Suprapubic skin (tissue), 4 donors: ENCODE results near the gene ETS1. TPM values are rescaled to one million over a fixed set of nuclear protein-coding genes. Genes with fewer than 3 reads are reported as not detected.

ENCODE experiments used
- DNase-seq, 2 donors: peaks; one replicate each; pipeline ENCODE4 v3.0.0-alpha.2; 2019; ENCODE audit warnings: low spot score in 2 of 2
- H3K27ac ChIP-seq: fragments of 200-600 bp; sonication (generic); one replicate; pipeline ENCODE4 v1.5.1; 2019
- H3K27me3 ChIP-seq: fragments of 200-600 bp; sonication (generic); one replicate; pipeline ENCODE4 v1.5.1; 2019
- H3K36me3 ChIP-seq: fragments of 200-600 bp; sonication (generic); one replicate; pipeline ENCODE4 v1.5.1; 2019
- H3K4me1 ChIP-seq: fragments of 200-600 bp; sonication (generic); one replicate; pipeline ENCODE4 v1.5.1; 2019
- H3K4me3 ChIP-seq: fragments of 200-600 bp; sonication (generic); one replicate; pipeline ENCODE4 v1.5.1; 2019; ENCODE audit warnings: mild to moderate bottlenecking
- H3K9me3 ChIP-seq: fragments of 200-600 bp; sonication (generic); one replicate; pipeline ENCODE4 v1.5.1; 2019
- CTCF ChIP-seq, 2 donors: fragments of 200-600 bp in 1 of 2; fragments of 450-650 bp in 1 of 2; sonication (generic) in 1 of 2; IDR thresholded peaks; one replicate each; pipeline ENCODE4 v1.5.1; 2016 to 2019; ENCODE audit warnings: antibody characterized with exemption in 2 of 2, mild to moderate bottlenecking in 1 of 2, moderate library complexity in 1 of 2
- EP300 ChIP-seq: sonication (generic); formaldehyde crosslinking; IDR thresholded peaks from one replicate; pipeline ENCODE4 v1.6.1; 2017; ENCODE audit warnings: antibody characterized with exemption
- POLR2A ChIP-seq, 2 donors: fragments of 450-650 bp; IDR thresholded peaks; one replicate each; pipeline ENCODE4 v1.6.1; 2017; ENCODE audit warnings: antibody characterized with exemption in 2 of 2, mild to moderate bottlenecking in 2 of 2, moderate library complexity in 2 of 2
- POLR2AphosphoS5 ChIP-seq, 3 donors: sonication (generic); formaldehyde crosslinking; IDR thresholded peaks; one replicate each; pipeline ENCODE4 v1.6.1; 2017; ENCODE audit warnings: antibody characterized with exemption in 3 of 3
- WGBS: methylation state at CpG from one replicate; pipeline ENCODE4 v1.1.5; 2018; 5-methylcytosine and 5-hydroxymethylcytosine counted together
- total RNA-seq, 4 donors: library from RNA; depleted of rRNA; stranded (reverse); fragments of >200 nt; gene quantifications; one replicate each; pipeline ENCODE4 v1.1.0, GENCODE V29; 2016

Gene ETS1
- total RNA-seq, 4 donors from 2014 or later = 21.7 to 42.6 (median 33.7) TPM

GRCh38 chr11:128626913-128627665 lies 39.7 kb upstream of the ETS1 start:
- H3K9me3 ChIP-seq = no peaks in the 10 kb centered on the region
- no peak overlapping the region for H3K27ac ChIP-seq
- no peaks in the 10 kb centered on the region for H3K36me3 ChIP-seq
- H3K4me1 ChIP-seq = peaks cover 20% of the 10 kb centered on the region
- DNase-seq = no peak
- TF ChIP-seq EP300 (no peak), CTCF (IDR thresholded peaks at IDR 0.05) (no peak), POLR2AphosphoS5 (IDR thresholded peaks at IDR 0.05) (no peak), POLR2A (IDR thresholded peaks at IDR 0.05) (no peak)
- WGBS = 89% methylated on average over 9 of the region's 16 CpGs
- no peak overlapping the region for H3K4me3 ChIP-seq
- H3K27me3 ChIP-seq = no peaks in the 10 kb centered on the region

GRCh38 chr11:128625746-128626145 lies 38.4 kb upstream of the ETS1 start:
- Histone ChIP-seq H3K27ac (no peak overlapping the region), H3K9me3 (no peaks in the 10 kb centered on the region), H3K4me3 (no peak overlapping the region), H3K36me3 (no peaks in the 10 kb centered on the region), H3K27me3 (no peaks in the 10 kb centered on the region), H3K4me1 (peaks cover 22% of the 10 kb centered on the region)
- TF ChIP-seq EP300 = no peak
- TF ChIP-seq POLR2AphosphoS5 (IDR thresholded peaks at IDR 0.05) = no peak
- no peak for TF ChIP-seq CTCF (IDR thresholded peaks at IDR 0.05)
- no peak for TF ChIP-seq POLR2A (IDR thresholded peaks at IDR 0.05)
- no peak for DNase-seq
- 100% methylated on average over 2 of the region's 2 CpGs for WGBS

- no peaks in the 10 kb centered on the region for H3K27me3 ChIP-seq
- no peak for TF ChIP-seq EP300
- TF ChIP-seq POLR2AphosphoS5 (IDR thresholded peaks at IDR 0.05) = no peak
- no peak for TF ChIP-seq CTCF (IDR thresholded peaks at IDR 0.05)
- TF ChIP-seq POLR2A (IDR thresholded peaks at IDR 0.05) = no peak
- DNase-seq = no peak
- peaks cover 18% of the 10 kb centered on the region for H3K4me1 ChIP-seq
- H3K9me3 ChIP-seq = no peaks in the 10 kb centered on the region
- WGBS = 91% methylated on average over 8 of the region's 8 CpGs
- H3K27ac ChIP-seq = no peak overlapping the region
- no peaks in the 10 kb centered on the region for H3K36me3 ChIP-seq
- no peak overlapping the region for H3K4me3 ChIP-seq
These were observed 38.0 kb upstream of the ETS1 start for GRCh38 chr11:128625326-128625725.

GRCh38 chr11:128624269-128625175 lies 37.2 kb upstream of the ETS1 start:
- no peaks in the 10 kb centered on the region for H3K27me3 ChIP-seq
- no peak overlapping the region for H3K4me3 ChIP-seq
- TF ChIP-seq POLR2A (IDR thresholded peaks at IDR 0.05) (no peak), POLR2AphosphoS5 (IDR thresholded peaks at IDR 0.05) (no peak), EP300 (no peak), CTCF (IDR thresholded peaks at IDR 0.05) (no peak)
- 69% methylated on average over 18 of the region's 18 CpGs for WGBS
- no peaks in the 10 kb centered on the region for H3K9me3 ChIP-seq
- H3K4me1 ChIP-seq = peaks cover 12% of the 10 kb centered on the region
- H3K27ac ChIP-seq = no peak overlapping the region
- no peaks in the 10 kb centered on the region for H3K36me3 ChIP-seq
- DNase-seq = no peak

GRCh38 chr11:128623091-128623490 lies 35.7 kb upstream of the ETS1 start:
- Histone ChIP-seq H3K4me1 (peaks cover 11% of the 10 kb centered on the region), H3K9me3 (no peaks in the 10 kb centered on the region), H3K36me3 (no peaks in the 10 kb centered on the region), H3K4me3 (no peak overlapping the region), H3K27me3 (no peaks in the 10 kb centered on the region), H3K27ac (no peak overlapping the region)
- TF ChIP-seq EP300 (no peak), POLR2AphosphoS5 (IDR thresholded peaks at IDR 0.05) (no peak), POLR2A (IDR thresholded peaks at IDR 0.05) (no peak), CTCF (IDR thresholded peaks at IDR 0.05) (no peak)
- no peak for DNase-seq
- 73% methylated on average over 5 of the region's 5 CpGs for WGBS
